ENCODE data around the gene HSPBP1.

GRCh38 chr19:55297267-55297666 lies 17.4 kb upstream of the HSPBP1 start:
- TF ChIP-seq POLR2A (IDR thresholded peaks at IDR 0.05): no peak
- no peak for TF ChIP-seq CTCF (IDR thresholded peaks at IDR 0.05)
